K562 (cell line): ENCODE results near the gene CC2D1A. TPM values are rescaled to one million over a fixed set of nuclear protein-coding genes. Genes with fewer than 3 reads are reported as not detected.
A peak's percentile ranks its signal among the peaks of the same experiment; 100 is the strongest.

Source experiments
- CBX8 ChIP-seq: fragments of 200-600 bp; sonication (generic); IDR thresholded peaks from 2 replicates; pipeline ENCODE4 v1.6.1; 2012; ENCODE audit warnings: borderline replicate concordance, mixed run types, low read depth, mild to moderate bottlenecking, moderate library complexity, mixed read lengths, low read length, control low read depth, inconsistent platforms; ENCODE audit not compliant: poor library complexity, severe bottlenecking; ENCODE audit errors: extremely low read depth
- CEBPB ChIP-seq: fragments of 450-650 bp; IDR thresholded peaks from 2 replicates; pipeline ENCODE4 v1.6.1; 2016; ENCODE audit warnings: missing genetic modification characterization, missing compliant biosample characterization
- E2F3 ChIP-seq: fragments of 250-450 bp; sonication (Bioruptor Pico); IDR thresholded peaks from 2 replicates; pipeline ENCODE4 v1.4.0; 2020; ENCODE audit warnings: mild to moderate bottlenecking
- EP400 ChIP-seq: fragments of 450-650 bp; IDR thresholded peaks from 2 replicates; pipeline ENCODE4 v1.6.1; 2017; ENCODE audit warnings: antibody characterized with exemption, mild to moderate bottlenecking, moderate library complexity
- FOXA3 ChIP-seq, 2 experiments: fragments of 450-650 bp in 1 of 2; sonication (generic) in 1 of 2; formaldehyde crosslinking; IDR thresholded peaks in 1 of 2; conservative IDR thresholded peaks in 1 of 2; 2 replicates each; pipeline versions ENCODE4 v1.4.0 to v1.8.0; 2020 to 2022; ENCODE audit warnings: mild to moderate bottlenecking in 2 of 2, missing genetic modification reagents in 1 of 2
- FOXJ3 ChIP-seq: sonication (generic); formaldehyde crosslinking; IDR thresholded peaks from 2 replicates; pipeline ENCODE4 v1.4.0; 2020; ENCODE audit warnings: mild to moderate bottlenecking, missing genetic modification reagents
- FUS ChIP-seq: fragments of 200-400 bp; formaldehyde crosslinking; optimal IDR thresholded peaks from 2 replicates; pipeline ENCODE3; 2017; ENCODE audit warnings: low read depth, low read length
- MECOM ChIP-seq: fragments of 250-450 bp; sonication (Bioruptor Pico); IDR thresholded peaks from 2 replicates; pipeline ENCODE4 v1.8.0; 2022; ENCODE audit warnings: inconsistent platforms
- NBN ChIP-seq: fragments of 450-650 bp; IDR thresholded peaks from 2 replicates; pipeline ENCODE4 v1.6.1; 2016; ENCODE audit warnings: low read depth, mild to moderate bottlenecking
- NFIX ChIP-seq: fragments of 250-450 bp; sonication (Bioruptor Pico); IDR thresholded peaks from 2 replicates; pipeline ENCODE4 v1.4.0; 2020; ENCODE audit warnings: low read depth, mild to moderate bottlenecking, moderate library complexity
- NR2C2 ChIP-seq, 2 experiments: fragments of 200-800 bp in 1 of 2; sonication (Bioruptor generic) in 1 of 2; sonication (generic) in 1 of 2; formaldehyde crosslinking in 1 of 2; IDR thresholded peaks; 2 replicates each; pipeline versions ENCODE4 v1.6.1 to v1.8.0; 2016 to 2022; ENCODE audit warnings: mild to moderate bottlenecking in 1 of 2, missing compliant biosample characterization in 1 of 2, missing genetic modification characterization in 1 of 2, missing genetic modification reagents in 1 of 2
- PHF21A ChIP-seq: fragments of 450-650 bp; IDR thresholded peaks from 2 replicates; pipeline ENCODE4 v1.6.1; 2017; ENCODE audit warnings: low read depth, borderline replicate concordance
- RBM39 ChIP-seq: fragments of 200-400 bp; formaldehyde crosslinking; optimal IDR thresholded peaks from 2 replicates; pipeline ENCODE3; 2018; ENCODE audit warnings: low read depth, low read length
- RNF2 ChIP-seq: sonication (generic); IDR thresholded peaks from 2 replicates; pipeline ENCODE4 v1.6.1; 2016
- TFAM ChIP-seq: fragments of 250-450 bp; sonication (Bioruptor Pico); conservative IDR thresholded peaks from 2 replicates; pipeline ENCODE4 v1.5.0; 2021; ENCODE audit warnings: mild to moderate bottlenecking, moderate library complexity
- ZNF282 ChIP-seq: sonication (generic); formaldehyde crosslinking; IDR thresholded peaks from 2 replicates; pipeline ENCODE4 v1.8.1; 2023; ENCODE audit warnings: missing genetic modification reagents
- polyA plus RNA-seq, 8 experiments: library from polyadenylated mRNA; depleted of rRNA in 4 of 8; stranded (reverse) in 5 of 8; unstranded in 3 of 8; fragments of >200 nt; fragmentation: Nextera tagmentation in 2 of 8; fragmentation: Illumina TruSeq in 1 of 8; extraction: Ambion mirVana in 2 of 8; extraction: Trizol in 1 of 8; gene quantifications; 2 replicates each; pipeline versions ENCODE4 v1.2.1 to v1.2.3, GENCODE V29; 2011 to 2014; ENCODE audit warnings: inconsistent platforms in 1 of 8, missing spikeins in 1 of 8
- total RNA-seq, 7 experiments: library from RNA; depleted of rRNA in 6 of 7; stranded (reverse); fragments of >200 nt in 6 of 7; fragmentation: Illumina TruSeq in 2 of 7; extraction: Trizol in 2 of 7; gene quantifications; 2 replicates each; pipeline versions ENCODE4 v1.2.1 to v1.2.3, GENCODE V29; 2011 to 2021; ENCODE audit warnings: low replicate concordance in 1 of 7
- TF ChIP-seq, protein P1 (sequence below): fragments of 450-650 bp; formaldehyde crosslinking; IDR thresholded peaks from 2 replicates; pipeline ENCODE4 v1.4.0; 2020; ENCODE audit warnings: mild to moderate bottlenecking, mixed read lengths
- TF ChIP-seq, protein P2 (sequence below): fragments of 450-650 bp; formaldehyde crosslinking; conservative IDR thresholded peaks from 2 replicates; pipeline ENCODE4 v1.4.0; 2022; ENCODE audit warnings: mild to moderate bottlenecking, missing genetic modification characterization
- TF ChIP-seq, protein P3 (sequence below): fragments of 450-650 bp; formaldehyde crosslinking; IDR thresholded peaks from 2 replicates; pipeline ENCODE4 v1.4.0; 2020; ENCODE audit warnings: mild to moderate bottlenecking, moderate library complexity

Gene CC2D1A
- total and polyA plus RNA-seq, 9 of the 15 experiments (the other 6 are each of a cell fraction or from before 2014, with no cell fraction given) = 0.32 to 31.0 (median 12.9) TPM

DNA sequence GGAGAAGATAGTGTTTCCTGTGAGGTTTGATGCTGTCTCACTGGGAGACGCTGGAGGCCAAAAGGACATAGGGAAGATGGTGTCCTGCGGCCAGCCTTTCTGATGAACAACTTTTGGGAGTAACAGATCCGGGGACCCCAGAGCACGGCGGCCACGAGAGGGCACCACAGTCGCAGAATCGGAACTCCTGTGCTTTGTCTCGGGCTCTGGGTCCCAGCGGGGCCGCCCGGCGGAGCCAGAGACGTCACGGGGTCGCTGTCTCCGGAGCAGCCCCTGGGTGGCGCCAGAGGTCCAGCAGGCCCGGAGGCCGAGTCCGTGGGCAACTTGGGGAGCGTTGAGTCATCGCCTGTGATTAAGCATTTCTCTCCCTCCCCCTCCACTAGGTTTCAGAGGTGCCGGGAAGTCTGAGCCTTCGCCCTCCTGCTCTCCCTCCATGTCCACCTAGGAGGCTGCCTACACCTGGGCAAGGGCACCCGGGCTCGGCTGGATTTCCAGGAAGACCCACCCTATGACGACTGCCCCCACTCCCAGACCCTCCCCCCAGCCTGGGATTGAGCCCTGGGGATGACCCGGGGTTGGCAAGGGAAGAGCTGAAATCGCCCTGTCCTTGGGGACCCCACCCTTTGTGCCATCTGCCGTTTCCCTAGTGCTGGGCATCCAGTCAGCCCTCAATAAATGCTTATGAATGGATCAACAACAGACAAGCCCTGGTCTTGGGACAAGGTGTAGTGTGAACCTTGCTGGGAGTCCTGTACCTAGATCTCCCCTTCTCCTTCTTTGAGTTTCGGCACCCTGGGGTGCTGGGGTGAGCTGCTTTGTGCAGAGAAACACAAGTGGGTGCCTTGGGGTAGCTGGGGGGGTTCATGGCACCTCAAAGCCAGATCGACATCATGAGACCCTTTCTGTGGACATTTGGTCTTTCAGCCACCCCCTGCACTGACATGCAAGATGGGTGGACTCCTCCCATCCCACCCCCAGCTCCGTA, 25.6 kb upstream of the CC2D1A start (continued):
- TF ChIP-seq FOXA3 (CRISPR knock-in tag; conservative IDR thresholded peaks at IDR 0.05 in 1 of 2, IDR thresholded peaks at IDR 0.05 in 1 of 2) (no peak), ZNF282 (no peak), EP400 (no peak; the same call in 1 of the 2 replicates), NR2C2 (CRISPR knock-in tag; IDR thresholded peaks at IDR 0.05) (peak; percentile 54; the same call in 1 of the 2 replicates), NR2C2 (tag; IDR thresholded peaks at IDR 0.05) (peak; percentile 64; the same call in 1 of the 2 replicates), RBM39 (no peak), FOXJ3 (CRISPR knock-in tag) (no peak), TFAM (CRISPR knock-in tag) (no peak), PHF21A (no peak), FUS (no peak), MECOM (CRISPR knock-in tag) (no peak), CEBPB (tag) (peak; percentile 82), NBN (peak; percentile 88), E2F3 (CRISPR knock-in tag) (no peak), RNF2 (no peak; the same call in 1 of the 2 replicates), NFIX (CRISPR knock-in tag) (no peak), CBX8 (no peak)
- TF ChIP-seq, protein P1, sequence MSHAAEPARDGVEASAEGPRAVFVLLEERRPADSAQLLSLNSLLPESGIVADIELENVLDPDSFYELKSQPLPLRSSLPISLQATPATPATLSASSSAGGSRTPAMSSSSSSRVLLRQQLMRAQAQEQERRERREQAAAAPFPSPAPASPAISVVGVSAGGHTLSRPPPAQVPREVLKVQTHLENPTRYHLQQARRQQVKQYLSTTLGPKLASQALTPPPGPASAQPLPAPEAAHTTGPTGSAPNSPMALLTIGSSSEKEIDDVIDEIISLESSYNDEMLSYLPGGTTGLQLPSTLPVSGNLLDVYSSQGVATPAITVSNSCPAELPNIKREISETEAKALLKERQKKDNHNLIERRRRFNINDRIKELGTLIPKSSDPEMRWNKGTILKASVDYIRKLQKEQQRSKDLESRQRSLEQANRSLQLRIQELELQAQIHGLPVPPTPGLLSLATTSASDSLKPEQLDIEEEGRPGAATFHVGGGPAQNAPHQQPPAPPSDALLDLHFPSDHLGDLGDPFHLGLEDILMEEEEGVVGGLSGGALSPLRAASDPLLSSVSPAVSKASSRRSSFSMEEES (CRISPR knock-in tag) = peak; percentile 49
- TF ChIP-seq, protein P2, sequence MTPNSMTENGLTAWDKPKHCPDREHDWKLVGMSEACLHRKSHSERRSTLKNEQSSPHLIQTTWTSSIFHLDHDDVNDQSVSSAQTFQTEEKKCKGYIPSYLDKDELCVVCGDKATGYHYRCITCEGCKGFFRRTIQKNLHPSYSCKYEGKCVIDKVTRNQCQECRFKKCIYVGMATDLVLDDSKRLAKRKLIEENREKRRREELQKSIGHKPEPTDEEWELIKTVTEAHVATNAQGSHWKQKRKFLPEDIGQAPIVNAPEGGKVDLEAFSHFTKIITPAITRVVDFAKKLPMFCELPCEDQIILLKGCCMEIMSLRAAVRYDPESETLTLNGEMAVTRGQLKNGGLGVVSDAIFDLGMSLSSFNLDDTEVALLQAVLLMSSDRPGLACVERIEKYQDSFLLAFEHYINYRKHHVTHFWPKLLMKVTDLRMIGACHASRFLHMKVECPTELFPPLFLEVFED (CRISPR knock-in tag) = no peak
- TF ChIP-seq, protein P3, sequence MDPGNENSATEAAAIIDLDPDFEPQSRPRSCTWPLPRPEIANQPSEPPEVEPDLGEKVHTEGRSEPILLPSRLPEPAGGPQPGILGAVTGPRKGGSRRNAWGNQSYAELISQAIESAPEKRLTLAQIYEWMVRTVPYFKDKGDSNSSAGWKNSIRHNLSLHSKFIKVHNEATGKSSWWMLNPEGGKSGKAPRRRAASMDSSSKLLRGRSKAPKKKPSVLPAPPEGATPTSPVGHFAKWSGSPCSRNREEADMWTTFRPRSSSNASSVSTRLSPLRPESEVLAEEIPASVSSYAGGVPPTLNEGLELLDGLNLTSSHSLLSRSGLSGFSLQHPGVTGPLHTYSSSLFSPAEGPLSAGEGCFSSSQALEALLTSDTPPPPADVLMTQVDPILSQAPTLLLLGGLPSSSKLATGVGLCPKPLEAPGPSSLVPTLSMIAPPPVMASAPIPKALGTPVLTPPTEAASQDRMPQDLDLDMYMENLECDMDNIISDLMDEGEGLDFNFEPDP (CRISPR knock-in tag) = no peak
